HAP-1 (cell line): ENCODE data around the gene SMARCD1.
A peak's percentile ranks its signal among the peaks of the same experiment; 100 is the strongest.

Source experiments
- DNase-seq, 2 experiments: peaks; one replicate each; pipeline ENCODE4 v3.0.0-alpha.2; 2016 to 2020; ENCODE audit warnings: low spot score in 2 of 2
- H3K27me3 ChIP-seq: fragments of 250-450 bp; sonication (Bioruptor Pico); 2 replicates; pipeline ENCODE4 v1.5.1; 2020; ENCODE audit warnings: low read depth, mild to moderate bottlenecking, moderate library complexity
- H3K36me3 ChIP-seq: fragments of 250-450 bp; sonication (Bioruptor Pico); replicated peaks from 2 replicates; pipeline ENCODE4 v1.5.1; 2020; ENCODE audit warnings: mild to moderate bottlenecking
- H3K4me1 ChIP-seq: fragments of 250-450 bp; sonication (Bioruptor Pico); 2 replicates; pipeline ENCODE4 v1.5.1; 2020; ENCODE audit warnings: mild to moderate bottlenecking
- H3K4me3 ChIP-seq: fragments of 250-450 bp; sonication (Bioruptor Pico); 2 replicates; pipeline ENCODE4 v1.5.1; 2020; ENCODE audit warnings: mild to moderate bottlenecking, moderate library complexity
- H3K9me3 ChIP-seq: fragments of 250-450 bp; sonication (Bioruptor Pico); 2 replicates; pipeline ENCODE4 v1.5.1; 2020; ENCODE audit warnings: mild to moderate bottlenecking, moderate library complexity
- in situ Hi-C: fragments of 300-500 bp; cut with MboI; formaldehyde crosslinking; loops from 3 replicates; pipeline ENCODE4 v1.14.3; 2020; ENCODE audit warnings: low sequenced_read_pairs, inconsistent platforms, mixed read lengths

The SMARCD1 gene

GRCh38 chr12:50105913-50106450, 20.8 kb downstream of the SMARCD1 start:
- no peak for DNase-seq
- H3K4me1 ChIP-seq = no peaks in the 10 kb centered on the region
- no peak overlapping the region for H3K4me3 ChIP-seq
- peaks cover 6% of the 10 kb centered on the region for H3K36me3 ChIP-seq
- no peaks in the 10 kb centered on the region; the same call in 1 of the 2 replicates for H3K27me3 ChIP-seq
- H3K9me3 ChIP-seq = no peaks in the 10 kb centered on the region
- in situ Hi-C loops = no loop called here

GRCh38 chr12:50106907-50107306, 21.8 kb downstream of the SMARCD1 start:
- Histone ChIP-seq H3K27me3 (no peaks in the 10 kb centered on the region; the same call in 1 of the 2 replicates), H3K4me1 (no peaks in the 10 kb centered on the region), H3K4me3 (no peak overlapping the region), H3K9me3 (no peaks in the 10 kb centered on the region), H3K36me3 (peaks cover 3% of the 10 kb centered on the region)
- DNase-seq = no peak
- in situ Hi-C loops = no loop called here

DNA sequence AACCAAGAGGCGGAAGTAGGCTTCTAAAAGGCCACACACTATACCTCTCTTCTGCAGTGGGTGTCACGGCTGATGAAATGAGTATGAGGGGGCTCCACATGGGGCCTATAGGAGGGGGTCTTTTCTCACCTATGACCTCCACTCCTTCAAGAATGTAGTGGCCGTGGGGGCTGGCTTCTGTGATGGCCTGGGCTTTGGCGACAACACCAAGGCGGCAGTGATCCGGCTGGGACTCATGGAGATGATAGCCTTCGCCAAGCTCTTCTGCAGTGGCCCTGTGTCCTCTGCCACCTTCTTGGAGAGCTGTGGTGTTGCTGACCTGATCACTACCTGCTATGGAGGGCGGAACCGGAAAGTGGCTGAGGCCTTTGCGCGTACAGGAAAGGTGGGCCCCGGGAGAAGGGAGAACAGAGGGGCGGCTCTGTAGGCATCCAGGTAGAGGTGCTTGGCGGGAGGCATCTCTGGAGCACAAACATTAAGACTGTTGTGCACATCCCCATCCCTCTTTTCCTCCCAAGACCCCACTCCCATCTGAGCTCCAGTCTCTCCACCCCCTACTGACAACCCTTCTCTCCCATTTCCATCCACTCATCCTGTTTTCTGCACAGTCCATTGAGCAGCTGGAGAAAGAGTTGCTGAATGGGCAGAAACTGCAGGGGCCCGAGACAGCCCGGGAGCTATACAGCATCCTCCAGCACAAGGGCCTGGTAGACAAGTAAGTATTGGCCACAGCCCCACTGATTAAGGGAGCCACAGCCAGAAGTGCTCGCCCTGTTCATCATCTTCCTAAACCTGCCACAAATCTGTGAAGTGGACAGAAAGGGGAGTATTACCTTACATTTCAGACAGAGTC, 22.5 kb downstream of the SMARCD1 start:
- in situ Hi-C loops = no loop called here
- no peaks in the 10 kb centered on the region for H3K4me1 ChIP-seq
- no peak overlapping the region for H3K4me3 ChIP-seq

DNA sequence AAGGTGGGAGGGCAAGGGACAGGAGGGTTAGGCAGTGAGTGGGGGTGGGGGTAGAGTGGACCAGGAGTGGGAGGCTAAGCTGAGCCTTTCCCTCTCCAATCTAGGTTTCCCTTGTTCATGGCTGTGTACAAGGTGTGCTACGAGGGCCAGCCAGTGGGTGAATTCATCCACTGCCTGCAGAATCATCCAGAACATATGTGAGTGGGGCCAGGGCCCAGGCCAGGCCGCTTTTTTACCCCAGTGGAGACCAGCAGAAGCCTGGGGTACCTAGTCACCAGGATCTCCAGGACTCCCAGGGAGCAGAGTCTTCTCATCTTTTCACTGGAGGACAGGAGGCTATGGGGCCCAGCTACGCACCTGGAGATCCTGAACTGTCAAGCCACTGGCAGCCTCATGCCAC, 24.2 kb downstream of the SMARCD1 start:
- no peaks in the 10 kb centered on the region; the same call in 1 of the 2 replicates for H3K27me3 ChIP-seq
- H3K4me3 ChIP-seq = no peak overlapping the region
- DNase-seq = no peak
- no peaks in the 10 kb centered on the region for H3K9me3 ChIP-seq
- in situ Hi-C loops = no loop called here
- no peaks in the 10 kb centered on the region for H3K36me3 ChIP-seq
- peaks cover 7% of the 10 kb centered on the region for H3K4me1 ChIP-seq

More for the DNA sequence above, 22.5 kb downstream of the SMARCD1 start:
- no peaks in the 10 kb centered on the region for H3K36me3 ChIP-seq
- DNase-seq = no peak
- no peaks in the 10 kb centered on the region; the same call in 1 of the 2 replicates for H3K27me3 ChIP-seq
- no peaks in the 10 kb centered on the region for H3K9me3 ChIP-seq

- Histone ChIP-seq H3K9me3 (no peaks in the 10 kb centered on the region), H3K27me3 (no peaks in the 10 kb centered on the region), H3K36me3 (no peaks in the 10 kb centered on the region), H3K4me1 (peaks cover 7% of the 10 kb centered on the region), H3K4me3 (no peak overlapping the region)
- DNase-seq = no peak
- in situ Hi-C loops = no loop called here
Observed at GRCh38 chr12:50110127-50110761, 25.1 kb downstream of the SMARCD1 start.

DNA sequence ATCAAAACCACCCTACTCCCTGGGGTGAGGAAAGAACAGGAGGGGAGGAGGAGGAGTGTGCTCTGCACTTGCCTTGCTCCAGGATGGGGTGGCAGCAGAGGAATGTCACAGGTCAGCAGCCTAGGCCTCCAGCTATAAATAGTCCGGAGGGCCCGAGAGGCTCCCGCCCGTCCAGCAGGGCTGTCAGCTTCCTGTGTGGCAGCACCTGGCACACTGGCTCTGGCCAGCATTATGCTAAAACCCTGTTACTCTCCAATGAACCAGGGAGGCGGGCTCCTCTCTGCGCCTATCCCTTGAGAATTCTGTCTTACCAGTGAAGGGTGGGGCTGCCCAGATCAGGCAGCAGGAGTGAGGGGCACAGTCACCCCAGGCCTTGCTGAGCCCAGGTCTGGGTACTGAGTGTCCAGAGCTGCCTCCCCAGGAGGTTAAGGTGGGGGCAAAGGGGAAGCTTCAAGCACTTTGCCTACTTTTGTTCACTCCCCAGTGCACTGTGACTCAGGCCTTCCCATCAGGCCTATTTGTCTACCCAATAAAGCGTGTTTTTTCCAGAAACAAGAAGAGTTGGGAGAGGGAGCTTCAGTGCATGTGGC, 25.7 kb downstream of the SMARCD1 start:
- peaks cover 7% of the 10 kb centered on the region for H3K4me1 ChIP-seq
- H3K4me3 ChIP-seq = no peak overlapping the region
- H3K36me3 ChIP-seq = no peaks in the 10 kb centered on the region
- no peaks in the 10 kb centered on the region for H3K27me3 ChIP-seq
- in situ Hi-C loops = no loop called here
- H3K9me3 ChIP-seq = no peaks in the 10 kb centered on the region
- no peak for DNase-seq

GRCh38 chr12:50111395-50111692, 26.2 kb downstream of the SMARCD1 start:
- Histone ChIP-seq H3K9me3 (no peaks in the 10 kb centered on the region), H3K27me3 (no peaks in the 10 kb centered on the region), H3K36me3 (no peaks in the 10 kb centered on the region), H3K4me1 (peaks cover 7% of the 10 kb centered on the region), H3K4me3 (peak overlapping the region; percentile 17)
- no peak for DNase-seq
- in situ Hi-C loops = no loop called here

DNA sequence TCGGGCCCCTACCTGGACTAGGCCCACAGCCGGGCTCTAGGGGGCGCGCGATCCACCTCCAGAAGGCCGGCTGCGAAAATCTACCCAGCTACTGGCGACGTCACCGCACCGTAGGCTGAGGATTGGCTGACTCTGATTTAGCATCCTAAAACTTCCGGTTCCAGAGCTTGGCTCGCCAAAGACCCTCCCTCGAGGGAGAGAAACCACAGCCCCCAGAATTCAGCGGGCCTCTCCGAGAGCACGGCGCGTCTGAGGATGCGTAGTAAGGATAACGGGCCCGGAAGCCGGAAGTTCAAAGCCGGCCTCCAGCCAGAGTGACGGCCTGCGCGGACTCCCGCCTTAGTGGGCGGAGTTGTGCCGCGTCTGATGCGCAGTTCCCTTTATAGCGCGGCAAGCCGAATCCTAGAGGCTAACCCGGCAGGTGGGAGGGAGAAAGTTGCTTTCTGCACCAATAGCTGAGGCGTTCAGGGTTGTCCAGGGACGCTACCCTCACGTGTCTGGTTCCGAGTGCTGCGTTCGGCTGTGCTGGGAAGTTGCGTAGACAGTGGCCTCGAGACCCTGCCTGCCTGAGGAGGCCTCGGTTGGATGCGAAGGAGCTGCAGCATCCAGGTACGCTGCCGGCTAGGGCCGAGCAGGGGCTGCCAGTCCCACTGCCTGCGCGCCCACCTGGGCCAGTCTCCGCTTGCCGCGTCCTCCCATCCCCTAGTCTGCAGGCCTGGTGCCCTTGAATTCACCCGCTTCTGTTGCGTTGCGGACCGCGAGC, 26.7 kb downstream of the SMARCD1 start, which contains the start of gene COX14:
Gene COX14 (plus strand): TSS at position 544 of the 763 bp plus-strand sequence. CDS start 7,808 bp downstream, outside the sequence.
- Histone ChIP-seq H3K9me3 (no peaks in the 10 kb centered on the region), H3K4me3 (peak within 1 kb of the TSS; percentile 89), H3K4me1 (peaks cover 7% of the 10 kb centered on the region), H3K36me3 (no peaks in the 10 kb centered on the region), H3K27me3 (no peaks in the 10 kb centered on the region)
- DNase-seq = peak; percentile 99
- in situ Hi-C loops = no loop called here

DNA sequence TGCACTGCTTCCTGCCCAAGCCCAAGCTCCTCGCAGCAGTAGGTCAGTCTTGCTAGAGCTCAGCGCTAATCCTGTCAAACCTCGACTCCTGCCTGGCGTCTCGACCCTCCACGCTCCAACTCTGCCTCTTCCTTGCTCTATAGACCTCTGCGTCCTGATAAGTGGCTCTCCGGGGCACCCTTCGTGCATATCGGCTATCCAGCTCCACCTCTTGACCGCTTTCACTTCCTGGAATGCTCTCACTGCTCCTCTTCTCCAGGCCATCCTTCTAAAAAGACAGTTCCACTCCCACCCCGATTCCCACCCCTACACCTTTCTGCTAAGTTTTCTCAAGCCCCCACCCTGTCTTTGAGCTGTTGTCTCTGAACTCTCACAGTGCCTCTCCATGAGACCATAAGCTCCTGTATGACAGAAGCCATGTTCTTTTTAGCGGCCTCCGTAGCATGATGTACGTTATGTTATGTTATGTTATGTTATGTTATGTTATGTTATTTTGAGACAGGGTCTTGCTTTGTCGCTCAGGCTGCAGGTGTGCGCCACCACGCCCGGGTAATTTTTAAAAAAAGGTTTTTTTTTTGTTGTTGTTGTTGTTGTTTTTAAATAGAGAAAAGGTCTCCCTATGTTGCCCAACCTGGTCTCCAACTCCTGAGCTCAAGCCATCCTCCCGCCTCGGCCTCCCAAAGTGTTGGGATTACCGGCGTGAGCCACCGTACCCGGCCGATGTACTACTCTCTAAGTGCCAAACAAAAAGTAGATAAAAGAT, 27.5 kb downstream of the SMARCD1 start:
- Histone ChIP-seq H3K9me3 (no peaks in the 10 kb centered on the region), H3K36me3 (no peaks in the 10 kb centered on the region), H3K4me3 (peak overlapping the region; percentile 89), H3K27me3 (no peaks in the 10 kb centered on the region), H3K4me1 (peaks cover 7% of the 10 kb centered on the region)
- DNase-seq = peak in 1 of 2 experiments; percentile 46
- in situ Hi-C loops = no loop called here

- Histone ChIP-seq H3K27me3 (no peaks in the 10 kb centered on the region), H3K36me3 (peaks cover 10% of the 10 kb centered on the region; the same call in 1 of the 2 replicates)
- in situ Hi-C loops = no loop called here
Observed at GRCh38 chr12:50117057-50117622, 32.0 kb downstream of the SMARCD1 start.

DNA sequence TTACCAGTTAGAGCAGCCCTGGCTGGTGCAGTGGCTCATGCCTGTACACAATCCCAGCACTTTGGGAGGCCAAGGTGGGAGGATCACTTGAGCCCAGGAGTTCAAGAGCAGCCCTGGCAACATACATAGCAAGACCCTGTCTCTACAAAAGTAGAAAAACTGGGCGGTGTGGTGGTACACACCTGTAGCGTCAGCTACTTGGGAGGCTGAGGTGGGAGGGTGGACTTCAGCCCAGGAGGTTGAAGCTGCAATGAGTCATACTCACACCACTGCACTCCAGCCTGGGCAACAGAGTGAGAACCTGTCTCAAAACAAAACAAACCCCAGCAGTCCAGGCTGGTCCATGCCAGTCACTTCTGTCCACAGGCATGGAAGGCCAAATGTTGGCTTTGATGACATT, 34.2 kb downstream of the SMARCD1 start:
- in situ Hi-C loops = no loop called here

More at GRCh38 chr12:50117057-50117622, 32.0 kb downstream of the SMARCD1 start:
- no peak overlapping the region for H3K4me3 ChIP-seq
- no peaks in the 10 kb centered on the region for H3K9me3 ChIP-seq
- no peak for DNase-seq
- H3K4me1 ChIP-seq = peaks cover 7% of the 10 kb centered on the region

GRCh38 chr12:50120521-50120920, 35.4 kb downstream of the SMARCD1 start:
- Histone ChIP-seq H3K9me3 (no peaks in the 10 kb centered on the region), H3K4me3 (no peak overlapping the region), H3K36me3 (peaks cover 10% of the 10 kb centered on the region), H3K4me1 (no peaks in the 10 kb centered on the region), H3K27me3 (no peaks in the 10 kb centered on the region)
- in situ Hi-C loops = no loop called here
- no peak for DNase-seq

More for the DNA sequence above, 34.2 kb downstream of the SMARCD1 start:
- H3K9me3 ChIP-seq = no peaks in the 10 kb centered on the region
- H3K36me3 ChIP-seq = peaks cover 10% of the 10 kb centered on the region
- DNase-seq = no peak
- no peak overlapping the region for H3K4me3 ChIP-seq
- H3K27me3 ChIP-seq = no peaks in the 10 kb centered on the region
- no peaks in the 10 kb centered on the region for H3K4me1 ChIP-seq
